Daoy (cell line): ENCODE data around the gene HNRNPU. TPM values are rescaled to one million over a fixed set of nuclear protein-coding genes. Genes with fewer than 3 reads are reported as not detected.

ENCODE experiments used
- DNase-seq: peaks from one replicate; pipeline ENCODE4 v3.0.0-alpha.2; 2015; ENCODE audit warnings: low read depth
- total RNA-seq: library from RNA; depleted of rRNA; stranded (reverse); fragments of >200 nt; shearing (Covaris generic); gene quantifications from 2 replicates; pipeline ENCODE4 v1.2.3, GENCODE V29; 2014

HNRNPU gene
- total RNA-seq, 1 experiment from 2014 or later, result 691 TPM

GRCh38 chr1:244862699-244863490 is 1.4 kb downstream of the HNRNPU start:
- peak; percentile 97 for DNase-seq

- DNase-seq, result peak; percentile 7
Measured at GRCh38 chr1:244862354-244862698, 2.0 kb downstream of the HNRNPU start.

GRCh38 chr1:244861683-244862082 is 2.7 kb downstream of the HNRNPU start:
- DNase-seq, result no peak

GRCh38 chr1:244860914-244861610 is 3.3 kb downstream of the HNRNPU start:
- DNase-seq, result no peak

GRCh38 chr1:244860078-244860477 is 4.3 kb downstream of the HNRNPU start:
- no peak for DNase-seq

- no peak for DNase-seq
Measured at GRCh38 chr1:244858357-244858756, 6.0 kb downstream of the HNRNPU start.

GRCh38 chr1:244857761-244858160 is 6.6 kb downstream of the HNRNPU start:
- DNase-seq, result no peak

- DNase-seq, result no peak
Measured at GRCh38 chr1:244854865-244855578, 9.3 kb downstream of the HNRNPU start.

GRCh38 chr1:244854166-244854565 is 10.2 kb downstream of the HNRNPU start:
- DNase-seq, result no peak

GRCh38 chr1:244852694-244853093 is 11.6 kb downstream of the HNRNPU start:
- no peak for DNase-seq

GRCh38 chr1:244851546-244852231 is 12.7 kb downstream of the HNRNPU start:
- DNase-seq, result no peak

GRCh38 chr1:244850896-244851295 is 13.4 kb downstream of the HNRNPU start:
- DNase-seq, result no peak

GRCh38 chr1:244850099-244850852 is 14.1 kb downstream of the HNRNPU start:
- DNase-seq, result no peak

GRCh38 chr1:244849189-244849866 is 15.0 kb downstream of the HNRNPU start:
- no peak for DNase-seq

- no peak for DNase-seq
Measured at GRCh38 chr1:244846653-244847052, 17.7 kb downstream of the HNRNPU start.

GRCh38 chr1:244844155-244845121 is 19.9 kb downstream of the HNRNPU start:
- DNase-seq, result no peak

GRCh38 chr1:244843148-244843978 is 21.0 kb downstream of the HNRNPU start:
- DNase-seq, result no peak

GRCh38 chr1:244841273-244841927 is 22.9 kb downstream of the HNRNPU start:
- no peak for DNase-seq
